NCI-H2171 (cell line): ENCODE measurements around the gene LMF2.
"Not testable (repeated sequence)": the region's sequence is repeated elsewhere in the genome, so short reads cannot be mapped to it uniquely, and the experiment has no call there.

ENCODE experiments used
- DNase-seq: peaks from one replicate; lab custom pipeline; 2025; lab: John Stamatoyannopoulos, UW

LMF2 gene

GRCh38 chr22:50523806-50524675 is 16.5 kb upstream of the LMF2 start:
- no peak for DNase-seq

GRCh38 chr22:50523458-50523805 is 15.9 kb upstream of the LMF2 start:
- DNase-seq: no peak

GRCh38 chr22:50522806-50523438 is 15.4 kb upstream of the LMF2 start:
- no peak for DNase-seq

DNA sequence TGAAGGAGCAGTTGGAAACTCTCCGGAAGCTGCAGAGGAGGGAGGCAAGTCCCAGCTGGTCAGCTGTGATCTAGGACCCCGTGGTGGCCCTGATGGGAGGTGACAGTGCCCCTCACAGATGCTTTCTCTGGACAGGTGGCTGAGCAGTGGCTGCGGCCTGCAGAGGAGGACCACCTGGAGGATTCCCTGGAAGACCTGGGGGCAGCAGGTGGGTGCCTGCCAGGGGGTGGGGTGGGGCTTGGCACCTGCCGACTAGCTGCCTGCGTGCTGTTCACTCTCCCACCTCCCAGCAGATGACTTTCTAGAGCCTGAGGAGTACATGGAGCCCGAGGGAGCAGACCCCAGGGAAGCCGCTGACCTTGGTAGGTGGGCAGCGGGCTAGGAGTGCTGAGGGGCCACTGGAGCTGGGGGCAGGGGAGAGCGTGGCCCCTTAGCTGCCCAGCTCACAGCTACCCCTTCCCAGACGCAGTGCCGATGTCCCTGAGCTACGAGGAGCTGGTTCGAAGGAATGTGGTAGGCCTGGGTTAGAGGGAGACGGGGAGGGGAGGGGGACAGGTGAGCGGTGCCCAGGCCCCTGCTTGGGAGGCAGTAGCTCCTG is 14.8 kb upstream of the LMF2 start:
- no peak for DNase-seq

GRCh38 chr22:50521710-50522109 is 14.2 kb upstream of the LMF2 start:
- DNase-seq: no peak

- DNase-seq: no peak
These were observed 13.4 kb upstream of the LMF2 start for GRCh38 chr22:50520826-50521453.

- not testable (repeated sequence) for DNase-seq
These were observed 12.7 kb upstream of the LMF2 start for GRCh38 chr22:50520184-50520583.

DNA sequence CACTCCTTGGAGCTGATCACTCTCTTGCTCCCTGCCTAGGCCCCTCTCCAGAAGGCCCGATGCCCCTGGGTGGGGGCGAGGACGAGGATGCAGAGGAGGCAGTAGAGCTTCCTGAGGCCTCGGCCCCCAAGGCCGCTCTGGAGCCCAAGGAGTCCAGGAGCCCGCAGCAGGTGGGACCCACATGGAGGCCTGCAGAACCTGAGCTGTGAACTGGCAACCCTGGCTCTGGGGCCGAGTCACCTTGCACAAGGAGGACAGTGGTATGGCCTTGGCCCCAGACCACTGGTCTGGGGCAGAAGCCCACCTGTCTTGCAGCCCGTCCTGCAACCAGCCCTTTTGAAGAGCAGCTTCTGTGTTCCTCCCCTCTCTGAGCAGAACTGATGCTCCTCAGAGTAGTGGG is 11.6 kb upstream of the LMF2 start:
- no peak for DNase-seq

DNA sequence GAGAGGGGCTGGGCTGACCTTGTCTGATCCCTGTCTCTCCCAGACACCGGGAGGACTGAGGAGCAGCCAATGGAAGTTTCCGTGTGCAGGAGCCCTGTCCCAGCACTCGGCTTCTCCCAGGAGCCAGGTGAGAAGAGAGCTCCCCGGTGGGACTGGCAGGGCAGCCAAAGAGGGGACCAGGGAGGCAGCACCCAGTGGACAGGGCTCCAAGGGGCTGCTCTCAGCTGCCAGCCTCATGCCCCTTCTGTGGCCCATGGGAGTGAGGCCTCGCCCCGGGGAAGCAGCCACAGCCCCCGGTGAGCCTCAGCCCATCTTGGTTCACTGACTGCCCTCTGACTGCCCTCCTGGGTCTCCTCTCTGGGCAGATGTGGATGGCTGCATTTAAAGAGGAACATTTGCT is 11.1 kb upstream of the LMF2 start:
- DNase-seq: no peak

DNA sequence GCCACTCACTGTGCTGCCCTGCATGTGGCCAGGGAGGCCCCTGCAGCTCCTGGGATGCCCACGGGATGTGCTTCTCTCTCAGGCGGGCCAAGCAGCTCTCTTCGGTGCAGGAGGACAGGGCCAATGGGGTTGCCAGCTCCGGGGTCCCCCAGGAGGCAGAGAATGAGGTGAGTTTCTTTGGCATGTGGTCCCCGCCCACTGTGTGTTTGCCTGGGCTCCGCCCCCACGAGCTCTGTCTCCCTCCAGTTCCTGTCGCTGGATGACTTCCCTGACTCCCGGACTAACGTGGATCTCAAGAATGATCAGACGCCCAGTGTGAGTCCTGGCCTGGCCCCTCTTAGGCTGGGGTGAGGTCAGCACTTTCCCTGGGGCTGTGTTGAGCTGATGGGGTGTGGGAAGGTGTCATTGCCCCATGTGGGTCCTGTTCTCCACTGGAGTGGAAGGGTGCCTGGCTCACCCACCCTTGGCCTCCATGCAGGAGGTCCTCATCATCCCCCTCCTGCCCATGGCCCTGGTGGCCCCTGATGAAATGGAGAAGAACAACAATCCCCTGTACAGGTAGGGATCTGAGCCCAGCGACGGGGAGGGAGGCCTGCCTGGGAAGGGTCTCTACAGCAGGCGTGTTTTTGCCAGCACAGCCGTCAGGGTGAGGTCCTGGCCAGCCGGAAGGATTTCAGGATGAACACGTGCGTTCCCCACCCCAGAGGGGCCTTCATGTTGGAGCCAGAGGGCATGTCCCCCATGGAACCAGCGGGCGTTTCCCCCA is 10.2 kb upstream of the LMF2 start:
- DNase-seq: no peak

GRCh38 chr22:50516891-50517290 is 9.4 kb upstream of the LMF2 start:
- DNase-seq: no peak

- DNase-seq: no peak
These were observed 8.6 kb upstream of the LMF2 start for GRCh38 chr22:50516068-50516467.

GRCh38 chr22:50513175-50513574 is 5.7 kb upstream of the LMF2 start:
- DNase-seq: no peak

DNA sequence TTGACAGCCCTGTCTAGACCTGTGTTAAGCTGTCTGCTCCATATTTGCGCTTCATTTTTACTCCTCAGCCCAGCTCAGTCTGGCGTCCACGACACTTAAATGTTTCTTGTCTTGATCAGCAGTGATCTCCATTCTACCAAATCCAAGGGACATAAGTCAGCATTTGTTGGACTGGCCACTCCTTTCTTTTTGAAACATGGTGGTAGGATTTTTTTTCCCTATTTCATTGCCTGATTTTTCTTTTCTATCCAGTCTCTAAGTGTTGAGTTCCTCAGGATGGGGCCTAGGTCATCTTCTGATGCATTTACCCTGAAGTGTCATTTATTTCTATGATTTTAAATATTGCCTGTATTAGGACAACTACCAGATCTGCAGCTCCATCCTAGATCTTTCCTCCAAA is 1.4 kb upstream of the LMF2 start:
- DNase-seq: no peak

GRCh38 chr22:50507991-50508884 is 736 bp upstream of the LMF2 start, which contains the start of gene NCAPH2:
Gene NCAPH2, plus strand, starts transcription at chr22:50508224. Its CDS starts 114 bp downstream, at chr22:50508338.
- peak; percentile 99 for DNase-seq

DNA sequence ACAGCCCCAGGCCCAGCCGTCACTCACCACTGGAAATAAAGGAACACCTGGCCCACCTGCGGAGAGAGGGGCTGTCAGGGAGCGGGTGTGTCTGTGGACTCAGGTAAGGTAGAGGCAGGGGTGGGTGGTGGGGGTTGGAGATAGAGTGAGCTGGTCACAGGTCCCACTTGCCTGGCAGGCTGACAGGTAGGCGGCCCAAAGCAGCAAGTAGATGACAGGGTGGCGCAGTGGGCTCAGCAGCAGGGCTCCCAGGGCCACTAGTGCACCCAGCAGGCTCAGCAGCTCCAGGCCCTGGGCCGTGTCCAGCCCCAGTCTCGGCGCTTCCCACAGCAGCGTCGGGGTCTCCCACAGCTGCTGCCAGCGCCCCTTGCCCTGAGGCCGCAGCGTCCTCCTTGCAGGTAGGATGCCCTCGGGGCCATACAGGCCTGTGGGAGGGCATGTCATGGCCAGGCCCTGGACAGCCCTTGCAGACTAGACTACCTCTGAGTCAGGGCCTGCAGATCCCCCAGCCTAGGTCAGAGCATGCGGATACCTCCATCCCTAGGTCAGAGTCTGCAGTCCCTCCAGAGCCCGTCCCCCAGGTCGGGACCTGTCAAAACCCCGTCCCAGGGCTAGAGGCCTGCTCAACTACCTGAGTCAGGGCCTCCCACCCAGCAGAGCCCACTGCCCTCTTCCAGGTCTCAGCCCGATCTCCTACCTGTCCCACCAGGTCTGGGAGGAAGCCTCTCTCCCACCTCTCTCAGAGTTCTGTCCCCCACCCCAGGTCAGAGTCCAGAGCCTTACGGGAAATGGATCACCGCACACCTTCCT is 686 bp downstream of the LMF2 start:
- peak; percentile 71 for DNase-seq

- no peak for DNase-seq
These were observed 1.5 kb downstream of the LMF2 start for GRCh38 chr22:50505776-50506610.

- DNase-seq: no peak
These were observed 2.2 kb downstream of the LMF2 start for GRCh38 chr22:50505276-50505775.
